HepG2 (cell line): ENCODE measurements around the gene TMEM141. TPM values are rescaled to one million over a fixed set of nuclear protein-coding genes. Genes with fewer than 3 reads are reported as not detected.

Experiments
- SALL2 ChIP-seq: sonication (generic); formaldehyde crosslinking; IDR thresholded peaks from 2 replicates; pipeline ENCODE4 v1.8.1; 2023; ENCODE audit warnings: mild to moderate bottlenecking, missing genetic modification reagents, inconsistent platforms
- SIX1 ChIP-seq: sonication (generic); formaldehyde crosslinking; IDR thresholded peaks from 2 replicates; pipeline ENCODE4 v1.4.0; 2020; ENCODE audit warnings: missing genetic modification reagents, borderline replicate concordance
- ZFP82 ChIP-seq: sonication (generic); formaldehyde crosslinking; IDR thresholded peaks from 2 replicates; pipeline ENCODE4 v1.5.1; 2020; ENCODE audit warnings: mild to moderate bottlenecking, missing genetic modification reagents, borderline replicate concordance
- ZNF180 ChIP-seq: sonication (generic); formaldehyde crosslinking; IDR thresholded peaks from 2 replicates; pipeline ENCODE4 v1.4.0; 2020; ENCODE audit warnings: low read depth, missing genetic modification reagents, borderline replicate concordance
- ZNF788 ChIP-seq: sonication (generic); formaldehyde crosslinking; IDR thresholded peaks from 2 replicates; pipeline ENCODE4 v1.5.0; 2020; ENCODE audit warnings: mild to moderate bottlenecking, missing genetic modification reagents, borderline replicate concordance
- ZNF878 ChIP-seq: sonication (generic); formaldehyde crosslinking; IDR thresholded peaks from 2 replicates; pipeline ENCODE4 v1.8.1; 2023; ENCODE audit warnings: mild to moderate bottlenecking, missing genetic modification reagents, moderate library complexity
- ZSCAN21 ChIP-seq: sonication (generic); formaldehyde crosslinking; IDR thresholded peaks from 2 replicates; pipeline ENCODE4 v1.8.0; 2022; ENCODE audit warnings: mild to moderate bottlenecking, missing genetic modification reagents, moderate library complexity, borderline replicate concordance
- polyA plus RNA-seq, 8 experiments: library from polyadenylated mRNA; depleted of rRNA in 3 of 8; stranded (reverse) in 7 of 8; unstranded in 1 of 8; fragments of >200 nt; fragmentation: Illumina TruSeq in 4 of 8; extraction: Trizol in 4 of 8; gene quantifications; 2 replicates each; pipeline versions ENCODE4 v1.2.1 to v1.2.3, GENCODE V29; 2011 to 2016; ENCODE audit warnings: low read depth in 4 of 8, missing spikeins in 1 of 8, mixed read lengths in 1 of 8; ENCODE audit not compliant: insufficient read depth in 1 of 8
- total RNA-seq, 5 experiments: library from RNA; depleted of rRNA; stranded (reverse); fragments of >200 nt; fragmentation: Illumina TruSeq; extraction: Trizol; gene quantifications; 2 replicates each; pipeline ENCODE4 v1.2.3, GENCODE V29; 2016; ENCODE audit warnings: low read depth in 1 of 5
- TF ChIP-seq, protein P1 (sequence below): sonication (generic); formaldehyde crosslinking; IDR thresholded peaks from 2 replicates; pipeline ENCODE4 v1.5.0; 2020; ENCODE audit warnings: missing genetic modification reagents, mild to moderate bottlenecking, borderline replicate concordance
- TF ChIP-seq, protein P2 (sequence below): sonication (generic); formaldehyde crosslinking; IDR thresholded peaks from 2 replicates; pipeline ENCODE4 v1.5.0; 2020; ENCODE audit warnings: missing genetic modification reagents
- TF ChIP-seq, protein P3 (sequence below): sonication (generic); formaldehyde crosslinking; IDR thresholded peaks from 2 replicates; pipeline ENCODE4 v1.4.0; 2020; ENCODE audit warnings: mild to moderate bottlenecking, missing genetic modification reagents
- TF ChIP-seq, protein P4 (sequence below): sonication (generic); formaldehyde crosslinking; IDR thresholded peaks from 2 replicates; pipeline ENCODE4 v1.9.0; 2021; ENCODE audit warnings: missing genetic modification reagents, mild to moderate bottlenecking, borderline replicate concordance
- TF ChIP-seq, protein P5 (sequence below): sonication (generic); formaldehyde crosslinking; IDR thresholded peaks from 2 replicates; pipeline ENCODE4 v1.9.0; 2021; ENCODE audit warnings: missing genetic modification reagents, borderline replicate concordance

The TMEM141 gene
- total and polyA plus RNA-seq, 2 of the 13 experiments (the other 11 are each of a cell fraction or from before 2014, with no cell fraction given): 81.0 to 202 TPM

DNA sequence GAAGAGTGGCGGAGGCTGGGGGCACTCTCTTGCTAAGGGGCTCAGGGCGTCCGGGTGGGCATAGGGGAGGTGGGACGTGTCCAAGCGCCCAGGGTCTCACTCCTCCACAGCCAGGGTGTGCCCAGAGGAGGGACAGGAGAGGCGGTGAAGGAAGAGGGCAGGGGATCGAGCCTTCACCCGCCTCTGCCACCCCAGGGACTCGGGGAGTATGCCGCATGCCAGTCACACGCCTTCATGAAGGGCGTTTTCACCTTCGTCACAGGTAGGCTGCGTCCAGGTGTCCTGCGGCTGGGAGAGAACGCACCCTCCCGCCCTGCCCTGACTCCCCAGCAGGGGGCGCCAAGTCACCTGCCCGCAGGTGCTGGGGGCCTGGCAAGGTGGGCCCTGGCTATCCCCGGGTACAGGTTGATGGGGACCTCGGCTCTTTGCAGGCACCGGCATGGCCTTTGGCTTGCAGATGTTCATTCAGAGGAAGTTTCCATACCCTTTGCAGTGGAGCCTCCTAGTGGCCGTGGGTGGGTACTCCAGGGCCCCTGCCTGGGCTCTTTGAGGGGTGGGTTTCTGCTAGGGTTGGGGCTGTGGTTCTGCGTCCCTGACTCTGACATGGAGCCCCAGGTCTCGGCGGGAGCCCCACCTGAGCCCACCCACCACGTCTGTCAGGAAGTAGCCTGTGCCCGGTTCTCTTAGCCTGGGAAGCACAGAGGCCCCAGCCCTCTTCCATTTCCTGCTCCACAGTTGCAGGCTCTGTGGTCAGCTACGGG, 552 bp downstream of the TMEM141 start (continued):
- TF ChIP-seq, protein P1, sequence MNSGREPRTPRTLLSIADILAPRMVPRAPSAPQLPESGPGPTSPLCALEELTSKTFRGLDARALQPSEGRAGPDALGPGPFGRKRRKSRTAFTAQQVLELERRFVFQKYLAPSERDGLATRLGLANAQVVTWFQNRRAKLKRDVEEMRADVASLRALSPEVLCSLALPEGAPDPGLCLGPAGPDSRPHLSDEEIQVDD: no peak
- TF ChIP-seq ZNF180 (CRISPR knock-in tag) (no peak), ZFP82 (CRISPR knock-in tag) (no peak), SIX1 (CRISPR knock-in tag) (no peak), ZSCAN21 (CRISPR knock-in tag) (no peak; the same call in 1 of the 2 replicates), SALL2 (CRISPR knock-in tag) (no peak), ZNF788 (CRISPR knock-in tag) (no peak), ZNF878 (CRISPR knock-in tag) (no peak)
- TF ChIP-seq, protein P2, sequence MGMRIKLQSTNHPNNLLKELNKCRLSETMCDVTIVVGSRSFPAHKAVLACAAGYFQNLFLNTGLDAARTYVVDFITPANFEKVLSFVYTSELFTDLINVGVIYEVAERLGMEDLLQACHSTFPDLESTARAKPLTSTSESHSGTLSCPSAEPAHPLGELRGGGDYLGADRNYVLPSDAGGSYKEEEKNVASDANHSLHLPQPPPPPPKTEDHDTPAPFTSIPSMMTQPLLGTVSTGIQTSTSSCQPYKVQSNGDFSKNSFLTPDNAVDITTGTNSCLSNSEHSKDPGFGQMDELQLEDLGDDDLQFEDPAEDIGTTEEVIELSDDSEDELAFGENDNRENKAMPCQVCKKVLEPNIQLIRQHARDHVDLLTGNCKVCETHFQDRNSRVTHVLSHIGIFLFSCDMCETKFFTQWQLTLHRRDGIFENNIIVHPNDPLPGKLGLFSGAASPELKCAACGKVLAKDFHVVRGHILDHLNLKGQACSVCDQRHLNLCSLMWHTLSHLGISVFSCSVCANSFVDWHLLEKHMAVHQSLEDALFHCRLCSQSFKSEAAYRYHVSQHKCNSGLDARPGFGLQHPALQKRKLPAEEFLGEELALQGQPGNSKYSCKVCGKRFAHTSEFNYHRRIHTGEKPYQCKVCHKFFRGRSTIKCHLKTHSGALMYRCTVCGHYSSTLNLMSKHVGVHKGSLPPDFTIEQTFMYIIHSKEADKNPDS (CRISPR knock-in tag): peak; percentile 67; the same call in 1 of the 2 replicates
- TF ChIP-seq, protein P3, sequence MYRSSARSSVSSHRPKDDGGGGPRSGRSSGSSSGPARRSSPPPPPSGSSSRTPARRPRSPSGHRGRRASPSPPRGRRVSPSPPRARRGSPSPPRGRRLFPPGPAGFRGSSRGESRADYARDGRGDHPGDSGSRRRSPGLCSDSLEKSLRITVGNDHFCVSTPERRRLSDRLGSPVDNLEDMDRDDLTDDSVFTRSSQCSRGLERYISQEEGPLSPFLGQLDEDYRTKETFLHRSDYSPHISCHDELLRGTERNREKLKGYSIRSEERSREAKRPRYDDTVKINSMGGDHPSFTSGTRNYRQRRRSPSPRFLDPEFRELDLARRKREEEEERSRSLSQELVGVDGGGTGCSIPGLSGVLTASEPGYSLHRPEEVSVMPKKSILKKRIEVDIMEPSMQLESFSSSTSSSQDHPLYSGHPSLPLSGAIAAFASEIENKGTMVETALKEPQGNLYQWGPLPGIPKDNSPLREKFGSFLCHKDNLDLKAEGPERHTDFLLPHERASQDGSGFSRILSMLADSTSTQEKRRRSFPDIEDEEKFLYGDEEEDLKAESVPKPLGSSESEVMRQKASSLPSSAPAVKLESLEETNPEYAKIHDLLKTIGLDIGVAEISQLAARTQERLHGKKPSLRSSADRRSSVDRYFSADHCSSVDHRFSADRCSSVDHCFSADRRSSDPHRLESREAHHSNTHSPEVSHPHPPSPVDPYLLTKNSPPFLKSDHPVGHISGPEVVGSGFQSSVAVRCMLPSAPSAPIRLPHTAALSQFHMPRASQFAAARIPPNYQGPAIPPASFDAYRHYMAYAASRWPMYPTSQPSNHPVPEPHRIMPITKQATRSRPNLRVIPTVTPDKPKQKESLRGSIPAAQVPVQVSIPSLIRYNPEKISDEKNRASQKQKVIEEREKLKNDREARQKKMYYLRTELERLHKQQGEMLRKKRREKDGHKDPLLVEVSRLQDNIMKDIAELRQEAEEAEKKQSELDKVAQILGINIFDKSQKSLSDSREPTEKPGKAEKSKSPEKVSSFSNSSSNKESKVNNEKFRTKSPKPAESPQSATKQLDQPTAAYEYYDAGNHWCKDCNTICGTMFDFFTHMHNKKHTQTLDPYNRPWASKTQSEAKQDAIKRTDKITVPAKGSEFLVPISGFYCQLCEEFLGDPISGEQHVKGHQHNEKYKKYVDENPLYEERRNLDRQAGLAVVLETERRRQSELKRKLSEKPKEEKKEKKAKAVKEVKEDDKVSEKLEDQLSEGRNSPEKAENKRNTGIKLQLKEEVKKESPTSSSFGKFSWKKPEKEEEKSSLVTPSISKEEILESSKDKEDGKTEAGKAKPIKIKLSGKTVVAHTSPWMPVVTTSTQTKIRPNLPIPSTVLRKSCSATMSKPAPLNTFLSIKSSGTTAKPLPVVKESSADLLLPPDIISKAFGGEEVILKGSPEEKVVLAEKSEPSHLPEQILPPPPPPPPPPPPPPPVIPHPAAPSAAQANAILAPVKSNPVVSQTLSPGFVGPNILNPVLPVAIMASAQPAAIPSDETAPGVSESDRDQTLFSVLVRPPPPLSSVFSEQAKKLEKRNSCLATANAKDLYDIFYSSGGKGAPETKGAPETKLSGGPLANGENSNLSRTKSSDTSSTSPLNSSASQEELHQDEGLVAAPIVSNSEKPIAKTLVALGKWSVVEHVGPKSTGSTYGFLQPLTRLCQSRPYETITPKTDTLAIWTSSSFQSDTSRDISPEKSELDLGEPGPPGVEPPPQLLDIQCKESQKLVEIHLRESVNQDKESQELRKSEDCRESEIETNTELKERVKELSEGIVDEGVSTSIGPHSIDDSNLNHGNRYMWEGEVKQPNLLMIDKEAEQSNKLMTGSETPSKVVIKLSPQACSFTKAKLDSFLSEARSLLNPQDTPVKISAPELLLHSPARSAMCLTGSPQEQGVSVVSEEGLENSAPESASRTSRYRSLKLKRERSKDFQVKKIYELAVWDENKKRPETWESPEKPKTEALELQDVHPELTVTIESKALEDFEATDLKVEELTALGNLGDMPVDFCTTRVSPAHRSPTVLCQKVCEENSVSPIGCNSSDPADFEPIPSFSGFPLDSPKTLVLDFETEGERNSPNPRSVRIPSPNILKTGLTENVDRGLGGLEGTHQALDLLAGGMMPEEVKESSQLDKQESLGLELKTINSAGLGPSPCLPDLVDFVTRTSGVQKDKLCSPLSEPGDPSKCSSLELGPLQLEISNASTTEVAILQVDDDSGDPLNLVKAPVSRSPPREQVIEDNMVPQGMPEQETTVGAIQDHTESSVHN (CRISPR knock-in tag): no peak
- TF ChIP-seq, protein P4, sequence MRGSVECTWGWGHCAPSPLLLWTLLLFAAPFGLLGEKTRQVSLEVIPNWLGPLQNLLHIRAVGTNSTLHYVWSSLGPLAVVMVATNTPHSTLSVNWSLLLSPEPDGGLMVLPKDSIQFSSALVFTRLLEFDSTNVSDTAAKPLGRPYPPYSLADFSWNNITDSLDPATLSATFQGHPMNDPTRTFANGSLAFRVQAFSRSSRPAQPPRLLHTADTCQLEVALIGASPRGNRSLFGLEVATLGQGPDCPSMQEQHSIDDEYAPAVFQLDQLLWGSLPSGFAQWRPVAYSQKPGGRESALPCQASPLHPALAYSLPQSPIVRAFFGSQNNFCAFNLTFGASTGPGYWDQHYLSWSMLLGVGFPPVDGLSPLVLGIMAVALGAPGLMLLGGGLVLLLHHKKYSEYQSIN (CRISPR knock-in tag): no peak
- TF ChIP-seq, protein P5, sequence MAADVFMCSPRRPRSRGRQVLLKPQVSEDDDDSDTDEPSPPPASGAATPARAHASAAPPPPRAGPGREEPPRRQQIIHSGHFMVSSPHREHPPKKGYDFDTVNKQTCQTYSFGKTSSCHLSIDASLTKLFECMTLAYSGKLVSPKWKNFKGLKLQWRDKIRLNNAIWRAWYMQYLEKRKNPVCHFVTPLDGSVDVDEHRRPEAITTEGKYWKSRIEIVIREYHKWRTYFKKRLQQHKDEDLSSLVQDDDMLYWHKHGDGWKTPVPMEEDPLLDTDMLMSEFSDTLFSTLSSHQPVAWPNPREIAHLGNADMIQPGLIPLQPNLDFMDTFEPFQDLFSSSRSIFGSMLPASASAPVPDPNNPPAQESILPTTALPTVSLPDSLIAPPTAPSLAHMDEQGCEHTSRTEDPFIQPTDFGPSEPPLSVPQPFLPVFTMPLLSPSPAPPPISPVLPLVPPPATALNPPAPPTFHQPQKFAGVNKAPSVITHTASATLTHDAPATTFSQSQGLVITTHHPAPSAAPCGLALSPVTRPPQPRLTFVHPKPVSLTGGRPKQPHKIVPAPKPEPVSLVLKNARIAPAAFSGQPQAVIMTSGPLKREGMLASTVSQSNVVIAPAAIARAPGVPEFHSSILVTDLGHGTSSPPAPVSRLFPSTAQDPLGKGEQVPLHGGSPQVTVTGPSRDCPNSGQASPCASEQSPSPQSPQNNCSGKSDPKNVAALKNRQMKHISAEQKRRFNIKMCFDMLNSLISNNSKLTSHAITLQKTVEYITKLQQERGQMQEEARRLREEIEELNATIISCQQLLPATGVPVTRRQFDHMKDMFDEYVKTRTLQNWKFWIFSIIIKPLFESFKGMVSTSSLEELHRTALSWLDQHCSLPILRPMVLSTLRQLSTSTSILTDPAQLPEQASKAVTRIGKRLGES: no peak
